HepG2 (cell line): Measurements from ENCODE around the gene MARCHF6. TPM values are rescaled to one million over a fixed set of nuclear protein-coding genes. Genes with fewer than 3 reads are reported as not detected.

Source experiments
- ATAC-seq: fragments of 200-7000 bp; cut with Tn5 transposase; 3 replicates; pipeline ENCODE4 v1.9.1; 2020; ENCODE audit warnings: mild to moderate bottlenecking, moderate library complexity
- BruUV-seq: library from RNA; stranded (reverse); fragments of 400-500 nt; replicated peaks from 2 replicates; lab custom pipeline; 2021; lab: Mats Ljungman, UMichigan
- CTCF ChIA-PET: fragments of 300-600 bp; formaldehyde crosslinking; extraction: SDS; loops from one replicate; lab custom pipeline; 2021; ENCODE audit warnings: low total read pairs, inconsistent platforms, low intra/inter-chr PET ratio; lab: Yijun Ruan, JAX
- POLR2A ChIA-PET: fragments of 350-600 bp; sonication (Branson Sonifier 250); formaldehyde crosslinking; loops from one replicate; lab custom pipeline; 2020; ENCODE audit warnings: antibody characterized with exemption, inconsistent platforms; lab: Yijun Ruan, JAX
- DNase-seq: peaks from one replicate; pipeline ENCODE4 v3.0.0-alpha.2; 2015; ENCODE audit warnings: low spot score
- FAIRE-seq: peaks from 3 replicates; lab custom pipeline; 2011; peaks lifted over from hg19 to GRCh38; lab: Jason Lieb, UNC
- H2AFZ ChIP-seq: one replicate; pipeline ENCODE4 v1.6.1; 2011; ENCODE audit warnings: low read length, inconsistent platforms
- H3K27ac ChIP-seq: fragments of 300-600 bp; 3 replicates; pipeline ENCODE4 v1.8.0; 2011; ENCODE audit warnings: mixed run types, mild to moderate bottlenecking, mixed read lengths, low read length, inconsistent platforms; ENCODE audit not compliant: insufficient read depth; ENCODE audit errors: extremely low read length
- H3K27me3 ChIP-seq, 2 experiments: fragments of 200-600 bp in 1 of 2; 2 replicates in 1 of 2; 3 replicates in 1 of 2; pipeline versions ENCODE4 v1.6.0 to v1.8.0; 2011; ENCODE audit warnings: low read length in 2 of 2, mild to moderate bottlenecking in 2 of 2, moderate library complexity in 2 of 2, inconsistent platforms in 1 of 2; ENCODE audit not compliant: insufficient read depth in 2 of 2, control insufficient read depth in 1 of 2
- H3K36me3 ChIP-seq, 2 experiments: fragments of 200-600 bp in 1 of 2; replicated peaks in 1 of 2; 2 replicates in 1 of 2; 3 replicates in 1 of 2; pipeline versions ENCODE4 v1.5.1 to v1.8.0; 2011; ENCODE audit warnings: low read length in 2 of 2, inconsistent platforms in 1 of 2; ENCODE audit not compliant: insufficient read depth in 2 of 2, control insufficient read depth in 1 of 2
- H3K4me1 ChIP-seq: 2 replicates; pipeline ENCODE4 v1.5.1; 2012; ENCODE audit warnings: low read length, inconsistent platforms; ENCODE audit not compliant: insufficient read depth
- H3K4me2 ChIP-seq: 2 replicates; pipeline ENCODE4 v1.6.0; 2011; ENCODE audit warnings: low read depth, low read length, inconsistent platforms
- H3K4me3 ChIP-seq, 3 experiments: fragments of 200-600 bp in 1 of 3; sonication (generic), shearing (Covaris generic) in 1 of 3; replicated peaks in 1 of 3; 2 replicates each; pipeline ENCODE4 v1.5.1; 2011 to 2016; ENCODE audit warnings: low read length in 3 of 3, inconsistent platforms in 2 of 3, low read depth in 2 of 3, mild to moderate bottlenecking in 2 of 3, control low read depth in 1 of 3, mixed read lengths in 1 of 3; ENCODE audit not compliant: insufficient read depth in 1 of 3
- H3K79me2 ChIP-seq: one replicate; pipeline ENCODE4 v1.6.1; 2011; ENCODE audit warnings: low read length, inconsistent platforms; ENCODE audit not compliant: insufficient read depth
- H3K9ac ChIP-seq: 2 replicates; pipeline ENCODE4 v1.6.0; 2011; ENCODE audit warnings: mild to moderate bottlenecking, low read depth, low read length, inconsistent platforms; ENCODE audit not compliant: insufficient read depth
- H3K9me3 ChIP-seq: 2 replicates; pipeline ENCODE4 v1.5.1; 2012; ENCODE audit warnings: mild to moderate bottlenecking, low read length
- H4K20me1 ChIP-seq: 2 replicates; pipeline ENCODE4 v1.6.0; 2011; ENCODE audit warnings: inconsistent platforms, mild to moderate bottlenecking, low read length, moderate library complexity; ENCODE audit not compliant: insufficient read depth
- ARNTL ChIP-seq: sonication (generic); formaldehyde crosslinking; IDR thresholded peaks from 2 replicates; pipeline ENCODE4 v1.4.0; 2020; ENCODE audit warnings: mild to moderate bottlenecking, missing genetic modification reagents
- DDIT3 ChIP-seq: sonication (generic); formaldehyde crosslinking; IDR thresholded peaks from 2 replicates; pipeline ENCODE4 v1.4.0; 2020; ENCODE audit warnings: mild to moderate bottlenecking, missing genetic modification reagents
- FOSL2 ChIP-seq: sonication (generic); formaldehyde crosslinking; IDR thresholded peaks from 2 replicates; pipeline ENCODE4 v1.4.0; 2020; ENCODE audit warnings: missing genetic modification reagents
- HNF4G ChIP-seq, 2 experiments: sonication (generic) in 1 of 2; formaldehyde crosslinking in 1 of 2; IDR thresholded peaks; 2 replicates each; pipeline versions ENCODE4 v1.4.0 to v1.6.1; 2011 to 2020; ENCODE audit warnings: borderline replicate concordance in 2 of 2, low read depth in 2 of 2, mild to moderate bottlenecking in 2 of 2, low read length in 1 of 2, missing genetic modification reagents in 1 of 2, moderate library complexity in 1 of 2
- NBN ChIP-seq: fragments of 450-650 bp; conservative IDR thresholded peaks from 2 replicates; pipeline ENCODE4 v1.6.1; 2017
- PCBP1 ChIP-seq: fragments of 200-400 bp; formaldehyde crosslinking; IDR thresholded peaks from 2 replicates; pipeline ENCODE4 v1.6.1; 2017; ENCODE audit warnings: mild to moderate bottlenecking, low read depth, low read length, borderline replicate concordance
- PHB2 ChIP-seq: fragments of 450-650 bp; IDR thresholded peaks from 2 replicates; pipeline ENCODE4 v1.6.1; 2018; ENCODE audit not compliant: partially characterized antibody
- PHF20 ChIP-seq: sonication (generic); formaldehyde crosslinking; IDR thresholded peaks from 2 replicates; pipeline ENCODE4 v1.5.0; 2020; ENCODE audit warnings: mild to moderate bottlenecking, missing genetic modification reagents
- RCOR2 ChIP-seq: IDR thresholded peaks from 2 replicates; pipeline ENCODE4 v1.6.1; 2016; ENCODE audit warnings: missing biosample characterization, missing genetic modification reagents
- SAFB2 ChIP-seq: sonication (generic); formaldehyde crosslinking; IDR thresholded peaks from 2 replicates; pipeline ENCODE4 v1.5.1; 2020; ENCODE audit warnings: missing genetic modification reagents, low read depth, mild to moderate bottlenecking, borderline replicate concordance
- SCMH1 ChIP-seq: sonication (generic); formaldehyde crosslinking; IDR thresholded peaks from 2 replicates; pipeline ENCODE4 v1.9.0; 2021; ENCODE audit warnings: missing genetic modification reagents, mild to moderate bottlenecking, borderline replicate concordance
- TCF7 ChIP-seq: sonication (generic); IDR thresholded peaks from 2 replicates; pipeline ENCODE4 v1.6.1; 2016; ENCODE audit warnings: antibody characterized with exemption, low read depth
- TEAD2 ChIP-seq: sonication (generic); formaldehyde crosslinking; IDR thresholded peaks from 2 replicates; pipeline ENCODE4 v1.9.0; 2021; ENCODE audit warnings: missing genetic modification reagents
- ZBTB38 ChIP-seq: sonication (generic); formaldehyde crosslinking; IDR thresholded peaks from 2 replicates; pipeline ENCODE4 v1.5.1; 2020; ENCODE audit warnings: mild to moderate bottlenecking, missing genetic modification reagents
- ZNF510 ChIP-seq: sonication (generic); formaldehyde crosslinking; IDR thresholded peaks from 2 replicates; pipeline ENCODE4 v1.4.0; 2020; ENCODE audit warnings: low read depth, mild to moderate bottlenecking, missing genetic modification reagents
- ZSCAN20 ChIP-seq: sonication (generic); formaldehyde crosslinking; IDR thresholded peaks from 2 replicates; pipeline ENCODE4 v1.4.0; 2020; ENCODE audit warnings: missing genetic modification reagents, mild to moderate bottlenecking, borderline replicate concordance
- ZSCAN31 ChIP-seq: sonication (generic); formaldehyde crosslinking; IDR thresholded peaks from 2 replicates; pipeline ENCODE4 v1.5.0; 2020; ENCODE audit warnings: low read depth, mild to moderate bottlenecking, missing genetic modification reagents
- WGBS: methylation state at CpG from one replicate; pipeline ENCODE4 v1.1.6; 2017; ENCODE audit warnings: low lambda C conversion rate; 5-methylcytosine and 5-hydroxymethylcytosine counted together
- in situ Hi-C: cut with HindIII; loops from 2 replicates; pipeline ENCODE4 v1.10.0; 2017; ENCODE audit warnings: low pct_unique_long_range_greater_than_20kb; ENCODE audit not compliant: extremely low pct_ligation_motif_present
- intact Hi-C: fragments of 100-400 bp; cut with micrococcal nuclease; formaldehyde crosslinking; loops from one replicate; pipeline ENCODE4 v1.10.0; 2022; ENCODE audit not compliant: unreplicated experiment
- polyA plus RNA-seq, 8 experiments: library from polyadenylated mRNA; depleted of rRNA in 3 of 8; stranded (reverse) in 7 of 8; unstranded in 1 of 8; fragments of >200 nt; fragmentation: Illumina TruSeq in 4 of 8; extraction: Trizol in 4 of 8; gene quantifications; 2 replicates each; pipeline versions ENCODE4 v1.2.1 to v1.2.3, GENCODE V29; 2011 to 2016; ENCODE audit warnings: low read depth in 4 of 8, missing spikeins in 1 of 8, mixed read lengths in 1 of 8; ENCODE audit not compliant: insufficient read depth in 1 of 8
- total RNA-seq, 5 experiments: library from RNA; depleted of rRNA; stranded (reverse); fragments of >200 nt; fragmentation: Illumina TruSeq; extraction: Trizol; gene quantifications; 2 replicates each; pipeline ENCODE4 v1.2.3, GENCODE V29; 2016; ENCODE audit warnings: low read depth in 1 of 5
- TF ChIP-seq, protein P1 (sequence below): sonication (generic); formaldehyde crosslinking; IDR thresholded peaks from 2 replicates; pipeline ENCODE4 v1.8.1; 2023; ENCODE audit warnings: mild to moderate bottlenecking, inconsistent platforms, moderate library complexity, missing genetic modification reagents, borderline replicate concordance
- TF ChIP-seq, protein P2 (sequence below): IDR thresholded peaks from 2 replicates; pipeline ENCODE4 v1.6.1; 2016; ENCODE audit warnings: control low read depth

MARCHF6 gene
- total and polyA plus RNA-seq, 2 of the 13 experiments (the other 11 are each of a cell fraction or from before 2014, with no cell fraction given), result 48.6 to 107 TPM

DNA sequence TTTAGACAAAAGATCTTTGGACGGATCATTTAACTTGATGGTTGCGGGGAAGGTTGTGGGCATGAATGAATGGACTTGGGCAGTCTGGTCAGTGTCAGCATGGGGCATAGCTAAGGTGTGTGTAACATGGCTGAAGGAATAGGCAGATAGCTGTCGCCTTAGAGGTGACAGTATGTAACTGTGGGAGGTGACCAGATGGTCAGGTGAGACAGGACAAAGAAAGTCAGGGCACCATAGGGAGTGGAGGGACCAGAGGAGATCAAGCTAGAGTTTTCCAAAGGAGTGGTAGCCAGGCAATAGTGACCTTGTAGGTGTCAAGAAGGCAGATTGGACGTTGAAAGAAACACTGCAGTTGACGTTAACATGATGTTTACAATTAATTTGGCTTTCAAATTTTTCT lies 43.1 kb downstream of the MARCHF6 start:
- ATAC-seq (no peak), FAIRE-seq (no peak), DNase-seq (no peak)
- BruUV-seq, result no TSS peak
- H3K27me3 ChIP-seq, result no peaks in the 10 kb centered on the region
- H3K36me3 ChIP-seq, result peaks cover 11 to 78% of the 10 kb centered on the region in 2 experiments
- no peak overlapping the region for H2AFZ ChIP-seq
- H3K9ac ChIP-seq, result no peak overlapping the region
- H3K4me3 ChIP-seq, result no peak overlapping the region
- no peaks in the 10 kb centered on the region for H3K4me1 ChIP-seq
- H3K79me2 ChIP-seq, result no peaks in the 10 kb centered on the region
- TF ChIP-seq ZSCAN20 (no peak), SAFB2 (CRISPR knock-in tag) (no peak), ZNF510 (CRISPR knock-in tag) (no peak), ZSCAN31 (CRISPR knock-in tag) (no peak), ARNTL (CRISPR knock-in tag) (no peak), RCOR2 (CRISPR knock-in tag) (no peak), NBN (no peak), PCBP1 (no peak), FOSL2 (CRISPR knock-in tag) (no peak), TEAD2 (CRISPR knock-in tag) (no peak), SCMH1 (CRISPR knock-in tag) (no peak), PHB2 (no peak), HNF4G (IDR thresholded peaks at IDR 0.05; ENCODE audit: borderline replicate concordance, low read depth, low read length) (no peak), HNF4G (CRISPR knock-in tag; IDR thresholded peaks at IDR 0.05; ENCODE audit: borderline replicate concordance, low read depth) (no peak), DDIT3 (CRISPR knock-in tag) (no peak), ZBTB38 (CRISPR knock-in tag) (no peak), PHF20 (CRISPR knock-in tag) (no peak), TCF7 (no peak)
- TF ChIP-seq, protein P1, sequence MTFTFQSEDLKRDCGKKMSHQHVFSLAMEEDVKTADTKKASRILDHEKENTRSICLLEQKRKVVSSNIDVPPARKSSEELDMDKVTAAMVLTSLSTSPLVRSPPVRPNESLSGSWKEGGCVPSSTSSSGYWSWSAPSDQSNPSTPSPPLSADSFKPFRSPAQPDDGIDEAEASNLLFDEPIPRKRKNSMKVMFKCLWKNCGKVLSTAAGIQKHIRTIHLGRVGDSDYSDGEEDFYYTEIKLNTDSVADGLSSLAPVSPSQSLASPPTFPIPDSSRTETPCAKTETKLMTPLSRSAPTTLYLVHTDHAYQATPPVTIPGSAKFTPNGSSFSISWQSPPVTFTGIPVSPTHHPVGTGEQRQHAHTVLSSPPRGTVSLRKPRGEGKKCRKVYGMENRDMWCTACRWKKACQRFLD, result no peak
- TF ChIP-seq, protein P2, sequence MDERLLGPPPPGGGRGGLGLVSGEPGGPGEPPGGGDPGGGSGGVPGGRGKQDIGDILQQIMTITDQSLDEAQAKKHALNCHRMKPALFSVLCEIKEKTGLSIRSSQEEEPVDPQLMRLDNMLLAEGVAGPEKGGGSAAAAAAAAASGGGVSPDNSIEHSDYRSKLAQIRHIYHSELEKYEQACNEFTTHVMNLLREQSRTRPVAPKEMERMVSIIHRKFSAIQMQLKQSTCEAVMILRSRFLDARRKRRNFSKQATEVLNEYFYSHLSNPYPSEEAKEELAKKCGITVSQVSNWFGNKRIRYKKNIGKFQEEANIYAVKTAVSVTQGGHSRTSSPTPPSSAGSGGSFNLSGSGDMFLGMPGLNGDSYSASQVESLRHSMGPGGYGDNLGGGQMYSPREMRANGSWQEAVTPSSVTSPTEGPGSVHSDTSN, result no peak
- H3K4me2 ChIP-seq, result no peak overlapping the region
- 86% methylated on average over 5 of the region's 5 CpGs for WGBS
- intact Hi-C loops, result no loop called here
- CTCF ChIA-PET, result no interaction called here
- POLR2A ChIA-PET, result no interaction called here
- no peaks in the 10 kb centered on the region for H3K9me3 ChIP-seq
- no peaks in the 10 kb centered on the region for H4K20me1 ChIP-seq
- in situ Hi-C loops, result no loop called here
- no peak overlapping the region for H3K27ac ChIP-seq
